ENCODE data around the gene LAMA5.

Gene LAMA5

GRCh38 chr20:62293111-62293784, 73.9 kb downstream of the LAMA5 start:
- no peak for DNase-seq (ENCODE audit: low read depth in 1 of 2, low spot score in 1 of 2)

- DNase-seq (ENCODE audit: low read depth in 1 of 2, low spot score in 1 of 2): no peak
Measured at GRCh38 chr20:62292108-62292507, 75.0 kb downstream of the LAMA5 start.

GRCh38 chr20:62291251-62292066, 75.7 kb downstream of the LAMA5 start:
- DNase-seq (ENCODE audit: low read depth in 1 of 2, low spot score in 1 of 2): no peak

- DNase-seq (ENCODE audit: low read depth in 1 of 2, low spot score in 1 of 2): no peak
Measured at GRCh38 chr20:62289898-62290297, 77.2 kb downstream of the LAMA5 start.

DNA sequence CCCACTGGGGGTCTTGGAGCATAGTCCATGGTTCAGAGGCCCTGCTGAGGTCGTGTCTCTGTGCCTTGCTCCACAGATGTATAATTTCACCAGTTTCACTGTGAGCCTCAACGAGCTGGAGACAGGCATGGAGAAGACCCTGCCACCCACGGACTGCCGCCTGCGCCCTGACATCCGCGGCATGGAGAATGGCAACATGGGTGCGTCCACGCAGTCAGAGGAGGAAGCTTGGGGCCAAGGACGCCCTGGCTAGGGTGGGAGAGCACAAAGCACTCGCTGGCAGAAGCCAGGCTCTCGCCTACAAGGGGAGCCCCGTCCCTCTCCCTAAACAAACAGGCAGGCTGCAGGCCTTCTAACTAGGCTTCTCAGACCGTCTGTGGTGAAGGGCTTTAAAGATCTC, 78.0 kb downstream of the LAMA5 start:
- DNase-seq (ENCODE audit: low read depth in 1 of 2, low spot score in 1 of 2): no peak

DNA sequence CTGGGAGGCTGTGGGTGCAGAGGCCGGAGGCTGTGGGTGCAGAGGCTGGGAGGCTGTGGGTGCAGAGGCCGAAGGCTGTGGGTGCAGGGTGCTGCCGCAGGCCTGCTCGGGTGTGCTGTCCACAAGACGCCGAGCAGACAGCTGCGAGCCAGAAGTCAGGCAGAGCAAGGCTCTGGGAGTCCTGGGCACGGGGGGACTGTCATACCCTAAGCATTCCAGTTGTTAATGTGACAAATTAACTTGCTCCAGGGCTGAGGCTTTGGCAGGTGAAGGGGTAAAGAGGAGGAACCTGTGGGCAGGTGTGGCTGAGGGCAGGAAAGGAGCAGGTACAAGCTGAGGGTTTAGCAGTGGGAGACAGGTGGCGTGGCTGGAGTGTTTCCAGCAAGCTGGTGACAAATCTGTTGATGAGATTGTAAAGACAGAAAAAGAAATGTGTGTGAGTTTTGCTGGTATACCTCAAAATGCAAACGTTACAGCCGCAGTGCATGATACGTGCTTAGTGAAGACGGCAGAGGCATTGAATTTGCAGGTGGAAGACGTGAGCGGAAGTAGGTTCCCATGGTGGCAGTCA, 78.5 kb downstream of the LAMA5 start:
- no peak for DNase-seq (ENCODE audit: low read depth in 1 of 2, low spot score in 1 of 2)

- DNase-seq (ENCODE audit: low read depth in 1 of 2, low spot score in 1 of 2): no peak
Measured at GRCh38 chr20:62287759-62288534, 79.2 kb downstream of the LAMA5 start.

- no peak for DNase-seq (ENCODE audit: low read depth in 1 of 2, low spot score in 1 of 2)
Measured at GRCh38 chr20:62287129-62287528, 80.0 kb downstream of the LAMA5 start.

DNA sequence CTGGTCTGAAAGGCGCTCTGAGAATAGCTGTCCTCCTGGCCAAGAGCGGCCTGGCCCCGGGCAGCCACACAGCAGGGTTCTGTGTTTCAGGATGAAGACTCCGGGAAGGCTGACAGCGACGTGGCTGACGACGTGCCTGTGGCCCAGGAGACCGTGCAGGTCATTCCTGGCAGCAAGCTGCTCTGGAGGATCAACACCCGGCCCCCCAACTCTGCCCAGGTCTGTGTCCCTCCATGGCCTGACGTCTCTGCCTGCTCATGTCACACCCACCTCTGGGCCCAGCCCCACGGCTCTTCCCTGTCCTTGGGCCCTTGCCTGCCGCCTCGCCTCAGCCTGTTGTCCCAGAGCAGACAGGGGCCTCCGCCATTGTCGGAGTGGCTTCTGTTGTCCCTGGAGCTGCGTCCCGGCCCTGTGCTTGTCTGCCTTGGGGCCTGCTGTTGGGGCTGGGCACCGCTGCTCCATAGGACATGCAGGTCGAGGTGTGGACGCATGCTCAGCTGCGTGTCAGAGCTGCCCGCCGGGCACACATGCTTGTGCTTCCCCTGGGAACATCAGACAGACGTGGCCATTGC, 80.5 kb downstream of the LAMA5 start:
- no peak for DNase-seq (ENCODE audit: low read depth in 1 of 2, low spot score in 1 of 2)

- DNase-seq (ENCODE audit: low read depth in 1 of 2, low spot score in 1 of 2): no peak
Measured at GRCh38 chr20:62285722-62286121, 81.4 kb downstream of the LAMA5 start.

- no peak for DNase-seq (ENCODE audit: low read depth in 1 of 2, low spot score in 1 of 2)
Measured at GRCh38 chr20:62285151-62285550, 82.0 kb downstream of the LAMA5 start.

DNA sequence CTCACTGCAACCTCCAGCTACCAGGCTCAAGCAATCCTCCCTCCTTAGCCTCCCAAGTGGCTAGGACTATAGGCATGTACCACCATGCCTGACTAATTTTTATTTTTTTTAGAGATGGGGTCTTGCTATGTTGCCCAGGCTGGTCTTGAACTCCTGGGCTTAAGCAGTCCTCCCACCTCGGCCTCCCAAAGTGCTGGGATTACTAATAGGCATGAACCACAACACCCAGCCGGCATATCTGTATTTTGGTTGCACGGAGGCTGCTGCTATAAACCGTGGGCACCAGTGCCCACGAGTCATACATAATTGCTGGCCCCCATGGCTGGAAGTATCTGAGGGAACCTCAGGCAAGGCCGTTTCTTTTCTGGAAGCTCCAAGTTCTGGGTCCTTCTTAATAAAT, 82.7 kb downstream of the LAMA5 start:
- no peak for DNase-seq (ENCODE audit: low read depth in 1 of 2, low spot score in 1 of 2)

DNA sequence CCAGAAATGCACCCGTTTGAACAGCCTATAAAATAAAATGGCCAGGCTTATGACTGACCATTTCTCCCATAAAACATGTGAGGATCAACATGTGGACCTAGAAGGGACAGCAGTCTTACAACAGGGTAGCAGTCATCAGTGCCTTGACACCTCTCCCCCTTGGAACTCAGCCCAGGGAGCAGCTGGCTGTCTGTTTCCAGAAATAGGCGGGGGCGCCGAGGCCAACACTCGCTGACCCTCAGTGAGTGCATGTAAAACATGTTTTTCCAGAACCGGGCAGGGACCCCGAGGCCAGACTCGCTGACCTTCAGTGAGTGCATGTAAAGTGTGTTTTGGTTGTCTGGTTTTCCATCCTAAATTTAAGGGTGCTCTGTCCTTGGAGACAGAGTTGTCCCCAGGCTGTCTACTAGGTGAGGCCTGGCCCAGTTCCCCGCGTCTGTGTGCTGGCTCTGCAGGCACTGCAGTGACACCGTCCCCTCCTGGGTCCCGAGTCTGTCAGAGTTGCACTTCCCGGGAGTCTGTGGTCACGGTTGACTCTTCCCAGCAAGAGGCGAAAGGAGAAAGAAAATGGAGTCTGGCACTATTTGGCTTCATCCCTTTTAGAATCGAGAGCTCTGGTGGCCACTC, 84.1 kb downstream of the LAMA5 start:
- DNase-seq (ENCODE audit: low read depth in 1 of 2, low spot score in 1 of 2): no peak

GRCh38 chr20:62282103-62282502, 85.0 kb downstream of the LAMA5 start:
- no peak for DNase-seq (ENCODE audit: low read depth in 1 of 2, low spot score in 1 of 2)

DNA sequence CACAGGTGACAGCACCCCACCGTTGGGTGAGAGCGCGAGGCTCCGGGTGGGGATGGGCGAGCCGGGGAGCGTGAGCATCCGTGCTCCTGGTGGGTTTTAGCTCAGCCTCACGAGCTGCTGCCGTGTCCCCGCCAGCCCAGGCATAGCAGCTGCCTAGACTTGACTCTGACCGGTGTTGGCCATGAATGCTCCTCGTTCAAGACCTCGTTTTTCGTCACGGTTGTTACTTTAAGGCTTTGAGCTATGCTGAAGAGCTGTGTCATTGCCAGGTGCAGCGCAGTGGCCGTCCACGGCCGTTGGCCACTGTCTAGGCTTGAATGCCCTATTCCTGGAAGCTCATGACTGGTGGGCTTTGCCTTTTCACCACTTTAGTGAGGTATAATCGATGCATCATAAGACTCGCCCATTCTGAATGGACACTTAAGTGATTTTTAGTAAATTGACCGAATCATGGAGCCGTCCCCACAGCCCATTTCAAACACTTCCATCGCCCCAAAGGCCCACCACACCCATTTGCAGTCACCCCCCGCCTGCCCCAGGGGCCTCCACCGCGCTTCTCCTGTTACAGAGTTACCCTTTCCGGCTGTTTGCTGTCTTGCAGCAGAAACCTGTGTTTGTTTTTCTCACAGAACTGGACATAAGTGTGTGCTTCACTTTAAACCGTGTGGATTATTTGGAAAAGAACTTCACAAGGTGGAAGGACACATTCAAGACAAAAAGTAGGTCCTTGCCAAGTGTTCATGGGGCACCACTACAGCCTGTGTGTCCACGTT, 85.8 kb downstream of the LAMA5 start:
- DNase-seq (ENCODE audit: low read depth in 1 of 2, low spot score in 1 of 2): no peak

- DNase-seq (ENCODE audit: low read depth in 1 of 2, low spot score in 1 of 2): no peak
Measured at GRCh38 chr20:62280303-62280702, 86.8 kb downstream of the LAMA5 start.

- DNase-seq (ENCODE audit: low read depth in 1 of 2, low spot score in 1 of 2): no peak
Measured at GRCh38 chr20:62277253-62277652, 89.9 kb downstream of the LAMA5 start.

GRCh38 chr20:62276439-62276838, 90.7 kb downstream of the LAMA5 start:
- DNase-seq (ENCODE audit: low read depth in 1 of 2, low spot score in 1 of 2): no peak

- DNase-seq (ENCODE audit: low read depth in 1 of 2, low spot score in 1 of 2): no peak
Measured at GRCh38 chr20:62275219-62275618, 91.9 kb downstream of the LAMA5 start.

DNA sequence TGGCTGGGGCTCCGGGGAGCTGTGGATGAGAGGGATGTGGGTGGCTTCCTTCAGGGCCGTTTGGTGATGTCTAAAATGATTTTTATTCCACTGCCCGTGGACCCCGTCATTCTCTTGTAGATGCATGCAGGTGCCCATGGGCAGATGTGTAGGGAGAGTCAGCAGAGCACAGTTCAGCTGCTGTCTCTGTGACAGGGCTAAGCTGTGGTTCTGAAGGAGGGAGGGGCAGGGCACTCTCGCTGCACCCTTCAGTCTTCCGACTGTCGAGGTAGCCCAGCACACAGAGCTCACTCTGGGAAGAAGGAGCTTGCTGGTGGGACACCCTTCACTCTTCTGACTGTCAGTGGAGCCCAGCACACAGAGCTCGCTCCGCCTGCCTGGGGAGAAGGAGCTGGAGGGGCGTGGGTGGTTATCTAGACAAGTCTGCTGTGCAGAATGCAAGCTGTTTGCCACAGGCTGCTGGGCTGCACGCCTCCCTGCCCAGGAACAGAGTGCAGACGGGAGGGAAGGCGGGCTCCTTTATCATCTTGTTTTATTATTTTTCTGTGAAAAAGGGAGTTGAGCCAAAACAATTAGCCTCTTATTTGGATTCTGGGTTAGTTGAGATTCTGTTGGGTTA, 92.7 kb downstream of the LAMA5 start:
- no peak for DNase-seq (ENCODE audit: low read depth in 1 of 2, low spot score in 1 of 2)
